SK-N-SH treated with all-trans-retinoic acid at 6 μM for 48 hours (cell line): ENCODE measurements around the gene CYSRT1.

ENCODE experiments used
- ATAC-seq: fragments of 200-7000 bp; cut with Tn5 transposase; 3 replicates; pipeline ENCODE4 v1.9.1; 2020; ENCODE audit warnings: mild to moderate bottlenecking, moderate library complexity
- ARNTL ChIP-seq: fragments of 450-650 bp; formaldehyde crosslinking; IDR thresholded peaks from 2 replicates; pipeline ENCODE4 v1.5.0; 2020; ENCODE audit warnings: low read depth, mild to moderate bottlenecking, moderate library complexity, borderline replicate concordance
- BACH2 ChIP-seq: fragments of 250-450 bp; sonication (Bioruptor Pico); IDR thresholded peaks from 2 replicates; pipeline ENCODE4 v1.9.0; 2021; ENCODE audit warnings: mild to moderate bottlenecking, borderline replicate concordance
- CSDC2 ChIP-seq: fragments of 250-450 bp; sonication (Bioruptor Pico); IDR thresholded peaks from 2 replicates; pipeline ENCODE4 v1.5.0; 2020; ENCODE audit warnings: mild to moderate bottlenecking, moderate library complexity
- ESRRG ChIP-seq: fragments of 250-450 bp; sonication (Bioruptor Pico); IDR thresholded peaks from 2 replicates; pipeline ENCODE4 v1.6.1; 2021; ENCODE audit warnings: mild to moderate bottlenecking
- GLIS3 ChIP-seq: fragments of 250-450 bp; sonication (Bioruptor Pico); IDR thresholded peaks from 2 replicates; pipeline ENCODE4 v1.5.0; 2020; ENCODE audit warnings: mild to moderate bottlenecking, moderate library complexity
- OSR1 ChIP-seq: fragments of 250-450 bp; sonication (Bioruptor Pico); IDR thresholded peaks from 2 replicates; pipeline ENCODE4 v1.8.0; 2022; ENCODE audit warnings: moderate library complexity, mild to moderate bottlenecking, inconsistent platforms
- PPARA ChIP-seq: fragments of 250-450 bp; sonication (Bioruptor Pico); IDR thresholded peaks from 2 replicates; pipeline ENCODE4 v1.5.0; 2020; ENCODE audit warnings: mild to moderate bottlenecking, borderline replicate concordance
- RARB ChIP-seq: fragments of 250-450 bp; sonication (Bioruptor Pico); IDR thresholded peaks from 2 replicates; pipeline ENCODE4 v1.8.0; 2021; ENCODE audit warnings: mild to moderate bottlenecking, moderate library complexity
- SNAI2 ChIP-seq: fragments of 250-450 bp; sonication (Bioruptor Pico); IDR thresholded peaks from 2 replicates; pipeline ENCODE4 v1.5.0; 2020; ENCODE audit warnings: mild to moderate bottlenecking, moderate library complexity
- ZC3H10 ChIP-seq: fragments of 250-450 bp; sonication (Bioruptor Pico); IDR thresholded peaks from 2 replicates; pipeline ENCODE4 v1.5.1; 2021; ENCODE audit warnings: mild to moderate bottlenecking, moderate library complexity
- ZFP3 ChIP-seq: fragments of 250-450 bp; sonication (Bioruptor Pico); IDR thresholded peaks from 2 replicates; pipeline ENCODE4 v1.5.0; 2020; ENCODE audit warnings: mild to moderate bottlenecking, moderate library complexity
- ZFP30 ChIP-seq: fragments of 450-650 bp; formaldehyde crosslinking; IDR thresholded peaks from 2 replicates; pipeline ENCODE4 v1.5.0; 2022; ENCODE audit warnings: mild to moderate bottlenecking, moderate library complexity
- ZNF565 ChIP-seq: fragments of 450-650 bp; formaldehyde crosslinking; conservative IDR thresholded peaks from 2 replicates; pipeline ENCODE4 v1.5.0; 2020; ENCODE audit warnings: low read depth, mild to moderate bottlenecking, moderate library complexity
- ZNF8 ChIP-seq: fragments of 450-650 bp; formaldehyde crosslinking; IDR thresholded peaks from 2 replicates; pipeline ENCODE4 v1.5.0; 2020; ENCODE audit warnings: mild to moderate bottlenecking, moderate library complexity
- TF ChIP-seq, protein P1 (sequence below): fragments of 250-450 bp; sonication (Bioruptor Pico); IDR thresholded peaks from 2 replicates; pipeline ENCODE4 v1.5.1; 2021; ENCODE audit warnings: mild to moderate bottlenecking, moderate library complexity
- TF ChIP-seq, protein P2 (sequence below): fragments of 250-450 bp; sonication (Bioruptor Pico); IDR thresholded peaks from 2 replicates; pipeline ENCODE4 v1.8.0; 2021; ENCODE audit warnings: low read depth, mild to moderate bottlenecking, moderate library complexity, borderline replicate concordance
- TF ChIP-seq, protein P3 (sequence below): fragments of 250-450 bp; sonication (Bioruptor Pico); IDR thresholded peaks from 2 replicates; pipeline ENCODE4 v1.5.1; 2020; ENCODE audit warnings: low read depth, mild to moderate bottlenecking, moderate library complexity
- TF ChIP-seq, protein P4 (sequence below): fragments of 250-450 bp; sonication (Bioruptor Pico); IDR thresholded peaks from 2 replicates; pipeline ENCODE4 v1.5.0; 2020; ENCODE audit warnings: mild to moderate bottlenecking, moderate library complexity
- TF ChIP-seq, protein P5 (sequence below): fragments of 250-450 bp; sonication (Bioruptor Pico); IDR thresholded peaks from 2 replicates; pipeline ENCODE4 v1.8.0; 2020; ENCODE audit warnings: mild to moderate bottlenecking, moderate library complexity, borderline replicate concordance

Gene CYSRT1

DNA sequence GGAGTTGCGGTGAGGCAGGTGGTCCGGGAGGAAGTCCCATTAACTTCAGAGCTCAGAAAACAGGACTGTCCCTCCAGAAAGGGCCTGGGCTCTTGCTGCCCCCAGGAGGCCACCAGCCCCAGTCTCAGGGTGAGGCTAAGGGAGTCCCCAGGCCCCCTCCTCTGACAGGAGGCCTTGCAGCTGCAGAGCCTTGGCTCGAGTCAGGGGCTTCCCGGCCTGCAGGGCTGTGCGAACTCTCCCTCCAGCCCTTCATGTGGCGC, 22.9 kb downstream of the CYSRT1 start (continued):
- TF ChIP-seq, protein P1, sequence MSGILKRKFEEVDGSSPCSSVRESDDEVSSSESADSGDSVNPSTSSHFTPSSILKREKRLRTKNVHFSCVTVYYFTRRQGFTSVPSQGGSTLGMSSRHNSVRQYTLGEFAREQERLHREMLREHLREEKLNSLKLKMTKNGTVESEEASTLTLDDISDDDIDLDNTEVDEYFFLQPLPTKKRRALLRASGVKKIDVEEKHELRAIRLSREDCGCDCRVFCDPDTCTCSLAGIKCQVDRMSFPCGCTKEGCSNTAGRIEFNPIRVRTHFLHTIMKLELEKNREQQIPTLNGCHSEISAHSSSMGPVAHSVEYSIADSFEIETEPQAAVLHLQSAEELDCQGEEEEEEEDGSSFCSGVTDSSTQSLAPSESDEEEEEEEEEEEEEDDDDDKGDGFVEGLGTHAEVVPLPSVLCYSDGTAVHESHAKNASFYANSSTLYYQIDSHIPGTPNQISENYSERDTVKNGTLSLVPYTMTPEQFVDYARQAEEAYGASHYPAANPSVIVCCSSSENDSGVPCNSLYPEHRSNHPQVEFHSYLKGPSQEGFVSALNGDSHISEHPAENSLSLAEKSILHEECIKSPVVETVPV (CRISPR knock-in tag) = no peak
- no peak for TF ChIP-seq RARB (CRISPR knock-in tag)
- TF ChIP-seq PPARA = no peak
- TF ChIP-seq ARNTL (CRISPR knock-in tag) = no peak
- no peak for TF ChIP-seq ZFP3 (CRISPR knock-in tag)
- TF ChIP-seq ZNF8 = no peak
- no peak for TF ChIP-seq ESRRG
- TF ChIP-seq ZNF565 (CRISPR knock-in tag) = no peak
- TF ChIP-seq, protein P2, sequence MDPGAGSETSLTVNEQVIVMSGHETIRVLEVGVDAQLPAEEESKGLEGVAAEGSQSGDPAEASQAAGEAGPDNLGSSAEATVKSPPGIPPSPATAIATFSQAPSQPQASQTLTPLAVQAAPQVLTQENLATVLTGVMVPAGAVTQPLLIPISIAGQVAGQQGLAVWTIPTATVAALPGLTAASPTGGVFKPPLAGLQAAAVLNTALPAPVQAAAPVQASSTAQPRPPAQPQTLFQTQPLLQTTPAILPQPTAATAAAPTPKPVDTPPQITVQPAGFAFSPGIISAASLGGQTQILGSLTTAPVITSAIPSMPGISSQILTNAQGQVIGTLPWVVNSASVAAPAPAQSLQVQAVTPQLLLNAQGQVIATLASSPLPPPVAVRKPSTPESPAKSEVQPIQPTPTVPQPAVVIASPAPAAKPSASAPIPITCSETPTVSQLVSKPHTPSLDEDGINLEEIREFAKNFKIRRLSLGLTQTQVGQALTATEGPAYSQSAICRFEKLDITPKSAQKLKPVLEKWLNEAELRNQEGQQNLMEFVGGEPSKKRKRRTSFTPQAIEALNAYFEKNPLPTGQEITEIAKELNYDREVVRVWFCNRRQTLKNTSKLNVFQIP (CRISPR knock-in tag) = no peak

DNA sequence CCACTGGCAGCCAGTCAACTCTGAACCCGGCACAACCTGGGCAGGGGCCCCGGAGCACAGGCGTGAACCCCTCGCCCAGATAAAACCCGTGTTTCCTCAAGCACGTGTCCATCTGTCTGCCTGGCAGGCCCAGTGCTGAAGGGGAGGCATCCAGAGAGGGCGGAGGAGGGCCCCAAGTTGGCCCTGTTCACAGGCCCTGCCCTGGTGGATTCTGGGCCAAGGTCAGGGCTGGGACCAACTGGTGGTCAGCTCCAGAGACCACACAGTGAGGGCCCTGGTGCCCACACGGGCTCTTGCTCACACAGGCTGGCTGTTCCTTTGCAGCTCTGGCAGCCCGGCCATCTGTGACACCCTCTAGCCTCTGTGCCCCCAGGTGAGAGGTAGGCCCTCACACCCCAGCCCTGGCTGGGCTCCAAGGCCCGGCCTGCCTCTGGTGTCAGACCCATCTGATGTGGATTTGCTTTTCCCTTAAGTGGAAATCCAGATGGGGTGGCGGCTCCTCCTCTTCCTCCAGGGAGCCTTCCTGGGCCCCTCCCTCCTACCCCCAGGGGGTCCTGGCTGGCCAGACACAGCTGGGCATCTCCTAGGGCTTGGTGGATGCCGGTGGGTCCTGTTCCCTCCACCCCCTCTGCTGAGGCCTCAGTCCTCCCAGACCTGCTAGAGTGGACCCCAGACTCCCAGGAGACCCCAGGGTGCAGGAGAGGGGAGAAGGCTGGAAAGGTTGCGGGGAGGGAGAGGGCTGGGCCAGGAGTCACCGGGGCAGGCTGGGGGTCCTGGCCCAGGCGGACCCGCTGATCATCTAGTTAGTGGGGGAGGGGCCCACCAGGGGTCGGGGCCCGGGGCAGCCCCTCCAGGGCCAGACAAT, 25.6 kb downstream of the CYSRT1 start:
- ATAC-seq = no peak
- TF ChIP-seq PPARA (no peak), ZFP30 (CRISPR knock-in tag) (no peak), ZC3H10 (CRISPR knock-in tag) (no peak), BACH2 (CRISPR knock-in tag) (no peak), RARB (CRISPR knock-in tag) (no peak), ZNF8 (no peak), ESRRG (no peak), SNAI2 (CRISPR knock-in tag) (no peak), ARNTL (CRISPR knock-in tag) (no peak), ZFP3 (CRISPR knock-in tag) (no peak), GLIS3 (CRISPR knock-in tag) (no peak), CSDC2 (CRISPR knock-in tag) (no peak), OSR1 (CRISPR knock-in tag) (no peak)
- TF ChIP-seq, protein P3, sequence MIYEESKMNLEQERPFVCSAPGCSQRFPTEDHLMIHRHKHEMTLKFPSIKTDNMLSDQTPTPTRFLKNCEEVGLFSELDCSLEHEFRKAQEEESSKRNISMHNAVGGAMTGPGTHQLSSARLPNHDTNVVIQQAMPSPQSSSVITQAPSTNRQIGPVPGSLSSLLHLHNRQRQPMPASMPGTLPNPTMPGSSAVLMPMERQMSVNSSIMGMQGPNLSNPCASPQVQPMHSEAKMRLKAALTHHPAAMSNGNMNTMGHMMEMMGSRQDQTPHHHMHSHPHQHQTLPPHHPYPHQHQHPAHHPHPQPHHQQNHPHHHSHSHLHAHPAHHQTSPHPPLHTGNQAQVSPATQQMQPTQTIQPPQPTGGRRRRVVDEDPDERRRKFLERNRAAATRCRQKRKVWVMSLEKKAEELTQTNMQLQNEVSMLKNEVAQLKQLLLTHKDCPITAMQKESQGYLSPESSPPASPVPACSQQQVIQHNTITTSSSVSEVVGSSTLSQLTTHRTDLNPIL (CRISPR knock-in tag) = no peak
- TF ChIP-seq, protein P4, sequence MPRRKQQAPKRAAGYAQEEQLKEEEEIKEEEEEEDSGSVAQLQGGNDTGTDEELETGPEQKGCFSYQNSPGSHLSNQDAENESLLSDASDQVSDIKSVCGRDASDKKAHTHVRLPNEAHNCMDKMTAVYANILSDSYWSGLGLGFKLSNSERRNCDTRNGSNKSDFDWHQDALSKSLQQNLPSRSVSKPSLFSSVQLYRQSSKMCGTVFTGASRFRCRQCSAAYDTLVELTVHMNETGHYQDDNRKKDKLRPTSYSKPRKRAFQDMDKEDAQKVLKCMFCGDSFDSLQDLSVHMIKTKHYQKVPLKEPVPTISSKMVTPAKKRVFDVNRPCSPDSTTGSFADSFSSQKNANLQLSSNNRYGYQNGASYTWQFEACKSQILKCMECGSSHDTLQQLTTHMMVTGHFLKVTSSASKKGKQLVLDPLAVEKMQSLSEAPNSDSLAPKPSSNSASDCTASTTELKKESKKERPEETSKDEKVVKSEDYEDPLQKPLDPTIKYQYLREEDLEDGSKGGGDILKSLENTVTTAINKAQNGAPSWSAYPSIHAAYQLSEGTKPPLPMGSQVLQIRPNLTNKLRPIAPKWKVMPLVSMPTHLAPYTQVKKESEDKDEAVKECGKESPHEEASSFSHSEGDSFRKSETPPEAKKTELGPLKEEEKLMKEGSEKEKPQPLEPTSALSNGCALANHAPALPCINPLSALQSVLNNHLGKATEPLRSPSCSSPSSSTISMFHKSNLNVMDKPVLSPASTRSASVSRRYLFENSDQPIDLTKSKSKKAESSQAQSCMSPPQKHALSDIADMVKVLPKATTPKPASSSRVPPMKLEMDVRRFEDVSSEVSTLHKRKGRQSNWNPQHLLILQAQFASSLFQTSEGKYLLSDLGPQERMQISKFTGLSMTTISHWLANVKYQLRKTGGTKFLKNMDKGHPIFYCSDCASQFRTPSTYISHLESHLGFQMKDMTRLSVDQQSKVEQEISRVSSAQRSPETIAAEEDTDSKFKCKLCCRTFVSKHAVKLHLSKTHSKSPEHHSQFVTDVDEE (CRISPR knock-in tag) = no peak
- TF ChIP-seq, protein P5, sequence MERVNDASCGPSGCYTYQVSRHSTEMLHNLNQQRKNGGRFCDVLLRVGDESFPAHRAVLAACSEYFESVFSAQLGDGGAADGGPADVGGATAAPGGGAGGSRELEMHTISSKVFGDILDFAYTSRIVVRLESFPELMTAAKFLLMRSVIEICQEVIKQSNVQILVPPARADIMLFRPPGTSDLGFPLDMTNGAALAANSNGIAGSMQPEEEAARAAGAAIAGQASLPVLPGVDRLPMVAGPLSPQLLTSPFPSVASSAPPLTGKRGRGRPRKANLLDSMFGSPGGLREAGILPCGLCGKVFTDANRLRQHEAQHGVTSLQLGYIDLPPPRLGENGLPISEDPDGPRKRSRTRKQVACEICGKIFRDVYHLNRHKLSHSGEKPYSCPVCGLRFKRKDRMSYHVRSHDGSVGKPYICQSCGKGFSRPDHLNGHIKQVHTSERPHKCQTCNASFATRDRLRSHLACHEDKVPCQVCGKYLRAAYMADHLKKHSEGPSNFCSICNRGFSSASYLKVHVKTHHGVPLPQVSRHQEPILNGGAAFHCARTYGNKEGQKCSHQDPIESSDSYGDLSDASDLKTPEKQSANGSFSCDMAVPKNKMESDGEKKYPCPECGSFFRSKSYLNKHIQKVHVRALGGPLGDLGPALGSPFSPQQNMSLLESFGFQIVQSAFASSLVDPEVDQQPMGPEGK (CRISPR knock-in tag) = no peak
- TF ChIP-seq, protein P2 (CRISPR knock-in tag) = no peak
- TF ChIP-seq, protein P1 (CRISPR knock-in tag) = no peak
